ENCODE results near the gene HMGB2.
A peak's percentile ranks its signal among the peaks of the same experiment; 100 is the strongest.

Gene HMGB2

GRCh38 chr4:173288296-173288695 lies 45.9 kb downstream of the HMGB2 start:
- DNase-seq (ENCODE audit: low spot score), result peak; percentile 13

GRCh38 chr4:173287486-173287885 lies 46.7 kb downstream of the HMGB2 start:
- DNase-seq (ENCODE audit: low spot score), result no peak

GRCh38 chr4:173284463-173284862 lies 49.7 kb downstream of the HMGB2 start:
- no peak for DNase-seq (ENCODE audit: low spot score)

- no peak for DNase-seq (ENCODE audit: low spot score)
Measured at GRCh38 chr4:173282626-173283025, 51.5 kb downstream of the HMGB2 start.

GRCh38 chr4:173282256-173282562 lies 51.9 kb downstream of the HMGB2 start:
- no peak for DNase-seq (ENCODE audit: low spot score)

GRCh38 chr4:173281406-173282255 lies 52.5 kb downstream of the HMGB2 start:
- no peak for DNase-seq (ENCODE audit: low spot score)

Measured in AG08396 (cell line).